ENCODE measurements around the gene BAIAP3.

DNA sequence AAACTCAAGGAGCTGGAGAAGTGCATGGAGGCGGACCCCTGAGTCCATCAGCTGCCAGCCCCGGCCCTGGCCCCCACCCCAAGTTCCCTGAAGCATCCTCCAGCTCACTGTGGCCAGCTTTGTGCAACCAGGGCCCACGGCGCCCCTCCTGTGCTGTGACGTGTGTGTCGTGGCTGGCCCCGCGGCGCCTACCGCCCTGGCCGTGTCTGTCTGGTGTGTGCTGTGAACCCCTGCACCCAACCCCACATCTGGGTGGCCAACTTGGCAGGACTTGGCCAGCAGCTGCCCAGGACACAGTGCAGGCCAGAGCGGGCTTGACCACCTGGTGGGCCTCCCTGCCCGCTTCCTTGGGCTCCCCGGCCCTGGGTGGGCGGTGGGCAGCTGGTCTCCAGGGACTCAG lies 15.0 kb downstream of the BAIAP3 start:
- TF ChIP-seq, protein P1, sequence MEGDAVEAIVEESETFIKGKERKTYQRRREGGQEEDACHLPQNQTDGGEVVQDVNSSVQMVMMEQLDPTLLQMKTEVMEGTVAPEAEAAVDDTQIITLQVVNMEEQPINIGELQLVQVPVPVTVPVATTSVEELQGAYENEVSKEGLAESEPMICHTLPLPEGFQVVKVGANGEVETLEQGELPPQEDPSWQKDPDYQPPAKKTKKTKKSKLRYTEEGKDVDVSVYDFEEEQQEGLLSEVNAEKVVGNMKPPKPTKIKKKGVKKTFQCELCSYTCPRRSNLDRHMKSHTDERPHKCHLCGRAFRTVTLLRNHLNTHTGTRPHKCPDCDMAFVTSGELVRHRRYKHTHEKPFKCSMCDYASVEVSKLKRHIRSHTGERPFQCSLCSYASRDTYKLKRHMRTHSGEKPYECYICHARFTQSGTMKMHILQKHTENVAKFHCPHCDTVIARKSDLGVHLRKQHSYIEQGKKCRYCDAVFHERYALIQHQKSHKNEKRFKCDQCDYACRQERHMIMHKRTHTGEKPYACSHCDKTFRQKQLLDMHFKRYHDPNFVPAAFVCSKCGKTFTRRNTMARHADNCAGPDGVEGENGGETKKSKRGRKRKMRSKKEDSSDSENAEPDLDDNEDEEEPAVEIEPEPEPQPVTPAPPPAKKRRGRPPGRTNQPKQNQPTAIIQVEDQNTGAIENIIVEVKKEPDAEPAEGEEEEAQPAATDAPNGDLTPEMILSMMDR (IDR thresholded peaks at IDR 0.05): no peak
- no peak for TF ChIP-seq POLR2A (IDR thresholded peaks at IDR 0.05)
